Measurements from ENCODE around the gene GPR161.

The GPR161 gene

GRCh38 chr1:168065506-168065905 is 71.2 kb downstream of the GPR161 start:
- Histone ChIP-seq H3K27me3 (ENCODE audit: insufficient read depth, low read length) (no peaks in the 10 kb centered on the region), H3K14ac (ENCODE audit: low read length) (no peak overlapping the region), H2BK5ac (ENCODE audit: low read depth, low read length, poor library complexity) (no peak overlapping the region), H3K9me3 (ENCODE audit: insufficient read depth, low read depth, low read length) (no peaks in the 10 kb centered on the region), H3K79me1 (ENCODE audit: low read length) (no peaks in the 10 kb centered on the region), H3K4me3 (ENCODE audit: low read depth, low read length) (no peak overlapping the region), H3K27ac (ENCODE audit: low read depth, low read length) (no peak overlapping the region), H3K9ac (ENCODE audit: low read length) (no peak overlapping the region), H2AK5ac (ENCODE audit: low read length) (no peak overlapping the region), H3K4ac (ENCODE audit: low read depth, low read length) (no peak overlapping the region), H2BK12ac (ENCODE audit: low read length) (no peak overlapping the region), H4K8ac (ENCODE audit: low read depth, low read length) (no peak overlapping the region), H2BK120ac (ENCODE audit: insufficient read depth, low read length, poor library complexity) (no peak overlapping the region), H3K23ac (ENCODE audit: low read length) (no peak overlapping the region), H2AFZ (ENCODE audit: insufficient read depth, low read length, poor library complexity) (no peak overlapping the region), H4K91ac (ENCODE audit: low read depth, low read length) (no peak overlapping the region), H4K12ac (ENCODE audit: low read depth, low read length) (no peak overlapping the region), H3K4me1 (ENCODE audit: control insufficient read depth in 1 of 2, insufficient read depth in 2 of 2, low read length in 2 of 2) (no peaks in the 10 kb centered on the region), H3K4me2 (ENCODE audit: low read length) (no peak overlapping the region), H3K18ac (ENCODE audit: low read length) (no peak overlapping the region), H3K36me3 (ENCODE audit: control insufficient read depth in 1 of 2, insufficient read depth in 2 of 2, low read length in 2 of 2) (peaks cover 2 to 11% of the 10 kb centered on the region in 2 experiments), H3K79me2 (ENCODE audit: control insufficient read depth, insufficient read depth, low read length, poor library complexity) (no peaks in the 10 kb centered on the region)
- no CpG with 5 or more reads among the region's 3 CpGs for WGBS (ENCODE audit: extremely low coverage, insufficient coverage, insufficient read length)
- no peak for DNase-seq

- H3K27me3 ChIP-seq (ENCODE audit: insufficient read depth, low read length), result no peaks in the 10 kb centered on the region
- H2BK120ac ChIP-seq (ENCODE audit: insufficient read depth, low read length, poor library complexity), result no peak overlapping the region
- no peak overlapping the region for H3K27ac ChIP-seq (ENCODE audit: low read depth, low read length)
- H2BK12ac ChIP-seq (ENCODE audit: low read length), result no peak overlapping the region
- no peak overlapping the region for H2AFZ ChIP-seq (ENCODE audit: insufficient read depth, low read length, poor library complexity)
- H3K36me3 ChIP-seq (ENCODE audit: control insufficient read depth in 1 of 2, insufficient read depth in 2 of 2, low read length in 2 of 2), result peaks cover 8 to 13% of the 10 kb centered on the region in 2 experiments
- no peak overlapping the region for H4K8ac ChIP-seq (ENCODE audit: low read depth, low read length)
- no peak overlapping the region for H3K9ac ChIP-seq (ENCODE audit: low read length)
- H3K23ac ChIP-seq (ENCODE audit: low read length), result no peak overlapping the region
- no peak for DNase-seq
- H4K12ac ChIP-seq (ENCODE audit: low read depth, low read length), result no peak overlapping the region
- no peaks in the 10 kb centered on the region for H3K79me1 ChIP-seq (ENCODE audit: low read length)
- H2AK5ac ChIP-seq (ENCODE audit: low read length), result no peak overlapping the region
- no peak overlapping the region for H3K18ac ChIP-seq (ENCODE audit: low read length)
- H3K14ac ChIP-seq (ENCODE audit: low read length), result no peak overlapping the region
- H3K4ac ChIP-seq (ENCODE audit: low read depth, low read length), result no peak overlapping the region
- H3K9me3 ChIP-seq (ENCODE audit: insufficient read depth, low read depth, low read length), result no peaks in the 10 kb centered on the region
- no peak overlapping the region for H3K4me2 ChIP-seq (ENCODE audit: low read length)
- H3K4me1 ChIP-seq (ENCODE audit: control insufficient read depth in 1 of 2, insufficient read depth in 2 of 2, low read length in 2 of 2), result no peaks in the 10 kb centered on the region
- no CpG with 5 or more reads among the region's 1 CpG for WGBS (ENCODE audit: extremely low coverage, insufficient coverage, insufficient read length)
- H4K91ac ChIP-seq (ENCODE audit: low read depth, low read length), result no peak overlapping the region
- no peak overlapping the region for H2BK5ac ChIP-seq (ENCODE audit: low read depth, low read length, poor library complexity)
- H3K79me2 ChIP-seq (ENCODE audit: control insufficient read depth, insufficient read depth, low read length, poor library complexity), result no peaks in the 10 kb centered on the region
- no peak overlapping the region for H3K4me3 ChIP-seq (ENCODE audit: low read depth, low read length)
Observed at GRCh38 chr1:168064216-168064615, 72.5 kb downstream of the GPR161 start.

- H3K27me3 ChIP-seq (ENCODE audit: insufficient read depth, low read length), result no peaks in the 10 kb centered on the region
- H2BK120ac ChIP-seq (ENCODE audit: insufficient read depth, low read length, poor library complexity), result no peak overlapping the region
- H2AK5ac ChIP-seq (ENCODE audit: low read length), result no peak overlapping the region
- H3K4me3 ChIP-seq (ENCODE audit: low read depth, low read length), result no peak overlapping the region
- H3K4me1 ChIP-seq (ENCODE audit: control insufficient read depth in 1 of 2, insufficient read depth in 2 of 2, low read length in 2 of 2), result no peaks in the 10 kb centered on the region
- H3K4me2 ChIP-seq (ENCODE audit: low read length), result no peak overlapping the region
- no peak overlapping the region for H4K8ac ChIP-seq (ENCODE audit: low read depth, low read length)
- H4K12ac ChIP-seq (ENCODE audit: low read depth, low read length), result no peak overlapping the region
- H3K27ac ChIP-seq (ENCODE audit: low read depth, low read length), result no peak overlapping the region
- H3K14ac ChIP-seq (ENCODE audit: low read length), result no peak overlapping the region
- H3K4ac ChIP-seq (ENCODE audit: low read depth, low read length), result no peak overlapping the region
- H3K79me1 ChIP-seq (ENCODE audit: low read length), result no peaks in the 10 kb centered on the region
- H2AFZ ChIP-seq (ENCODE audit: insufficient read depth, low read length, poor library complexity), result no peak overlapping the region
- no peak overlapping the region for H3K18ac ChIP-seq (ENCODE audit: low read length)
- peaks cover 10 to 12% of the 10 kb centered on the region in 2 experiments for H3K36me3 ChIP-seq (ENCODE audit: control insufficient read depth in 1 of 2, insufficient read depth in 2 of 2, low read length in 2 of 2)
- peak in 1 of 2 donors; percentile 42 for DNase-seq
- no peak overlapping the region for H2BK12ac ChIP-seq (ENCODE audit: low read length)
- WGBS (ENCODE audit: extremely low coverage, insufficient coverage, insufficient read length), result no CpG with 5 or more reads among the region's 2 CpGs
- no peak overlapping the region for H4K91ac ChIP-seq (ENCODE audit: low read depth, low read length)
- no peak overlapping the region for H2BK5ac ChIP-seq (ENCODE audit: low read depth, low read length, poor library complexity)
- no peaks in the 10 kb centered on the region for H3K79me2 ChIP-seq (ENCODE audit: control insufficient read depth, insufficient read depth, low read length, poor library complexity)
- H3K9ac ChIP-seq (ENCODE audit: low read length), result no peak overlapping the region
- H3K23ac ChIP-seq (ENCODE audit: low read length), result no peak overlapping the region
- H3K9me3 ChIP-seq (ENCODE audit: insufficient read depth, low read depth, low read length), result no peaks in the 10 kb centered on the region
Observed at GRCh38 chr1:168057921-168058320, 78.8 kb downstream of the GPR161 start.

GRCh38 chr1:168057355-168057754 is 79.4 kb downstream of the GPR161 start:
- H4K8ac ChIP-seq (ENCODE audit: low read depth, low read length), result no peak overlapping the region
- no peak overlapping the region for H2BK120ac ChIP-seq (ENCODE audit: insufficient read depth, low read length, poor library complexity)
- H3K79me1 ChIP-seq (ENCODE audit: low read length), result no peaks in the 10 kb centered on the region
- no peaks in the 10 kb centered on the region for H3K27me3 ChIP-seq (ENCODE audit: insufficient read depth, low read length)
- H3K27ac ChIP-seq (ENCODE audit: low read depth, low read length), result no peak overlapping the region
- H2BK5ac ChIP-seq (ENCODE audit: low read depth, low read length, poor library complexity), result no peak overlapping the region
- no peak overlapping the region for H3K4ac ChIP-seq (ENCODE audit: low read depth, low read length)
- H3K23ac ChIP-seq (ENCODE audit: low read length), result no peak overlapping the region
- H2AK5ac ChIP-seq (ENCODE audit: low read length), result no peak overlapping the region
- DNase-seq, result no peak
- no peak overlapping the region for H3K4me3 ChIP-seq (ENCODE audit: low read depth, low read length)
- no peak overlapping the region for H3K18ac ChIP-seq (ENCODE audit: low read length)
- H3K4me2 ChIP-seq (ENCODE audit: low read length), result no peak overlapping the region
- no peaks in the 10 kb centered on the region for H3K79me2 ChIP-seq (ENCODE audit: control insufficient read depth, insufficient read depth, low read length, poor library complexity)
- H4K91ac ChIP-seq (ENCODE audit: low read depth, low read length), result no peak overlapping the region
- H4K12ac ChIP-seq (ENCODE audit: low read depth, low read length), result no peak overlapping the region
- WGBS (ENCODE audit: extremely low coverage, insufficient coverage, insufficient read length), result no CpG with 5 or more reads among the region's 1 CpG
- no peak overlapping the region for H2BK12ac ChIP-seq (ENCODE audit: low read length)
- no peaks in the 10 kb centered on the region for H3K9me3 ChIP-seq (ENCODE audit: insufficient read depth, low read depth, low read length)
- no peak overlapping the region for H2AFZ ChIP-seq (ENCODE audit: insufficient read depth, low read length, poor library complexity)
- no peaks in the 10 kb centered on the region for H3K4me1 ChIP-seq (ENCODE audit: control insufficient read depth in 1 of 2, insufficient read depth in 2 of 2, low read length in 2 of 2)
- no peak overlapping the region for H3K14ac ChIP-seq (ENCODE audit: low read length)
- peaks cover 10 to 12% of the 10 kb centered on the region in 2 experiments for H3K36me3 ChIP-seq (ENCODE audit: control insufficient read depth in 1 of 2, insufficient read depth in 2 of 2, low read length in 2 of 2)
- H3K9ac ChIP-seq (ENCODE audit: low read length), result no peak overlapping the region

All from trophoblast cell (in vitro differentiated cells and primary cell).